ENCODE results near the gene CCNQ.
A peak's percentile ranks its signal among the peaks of the same experiment; 100 is the strongest.

CCNQ gene

DNA sequence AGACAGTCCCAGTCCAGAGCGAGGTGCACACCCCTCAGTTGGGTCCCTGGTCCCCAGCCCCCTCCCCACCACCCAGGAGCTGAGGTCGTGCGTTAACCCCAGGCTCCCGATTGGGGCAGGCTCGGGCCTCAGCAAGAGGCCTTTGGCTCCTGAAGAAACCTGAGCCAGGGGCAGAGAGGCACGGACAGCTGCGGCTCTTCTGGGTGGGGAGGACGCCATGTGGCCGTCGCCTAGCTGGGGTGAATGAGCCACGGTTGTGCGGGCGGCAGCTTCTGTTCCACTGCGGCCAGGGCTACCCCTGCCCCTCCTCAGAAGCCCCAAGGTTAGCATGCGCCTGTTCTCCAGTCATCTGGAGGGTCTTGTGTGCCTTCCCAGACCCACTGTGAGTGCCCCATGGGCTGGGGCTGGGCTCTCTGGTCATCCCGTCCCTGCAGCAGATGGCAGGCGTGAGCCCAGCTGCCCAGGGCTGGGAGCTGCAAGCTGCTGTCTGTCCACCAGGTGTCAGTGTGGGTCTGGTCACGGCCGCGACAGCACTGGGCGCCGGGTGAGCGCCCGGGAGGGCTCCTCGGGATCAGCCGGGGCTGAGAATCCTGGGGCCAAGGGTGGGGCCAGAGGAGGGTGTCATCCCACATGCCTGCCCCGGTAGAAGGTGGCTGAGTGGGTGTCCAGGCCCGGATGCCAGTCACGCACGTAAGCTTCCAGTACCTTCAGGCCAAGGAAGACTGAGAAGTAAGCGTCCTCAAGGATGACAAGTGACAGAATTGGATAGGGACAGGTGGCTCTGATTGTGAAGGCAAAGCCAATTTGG is 59.6 kb downstream of the CCNQ start (continued):
- TF ChIP-seq ZNF18 (tag by site-specific recombination; IDR thresholded peaks at IDR 0.05) (no peak), FEZF1 (tag by site-specific recombination; IDR thresholded peaks at IDR 0.05) (peak; percentile 20; the same call in 1 of the 2 replicates), SETDB1 (IDR thresholded peaks at IDR 0.05; ENCODE audit: insufficient read length, low read length) (no peak)

- ChIA-PET POLR2A (no interaction called here), CTCF (interaction anchor here (0.5 to 3.5 kb wide), 21 partner anchors 10 to 1788 kb away, joined by 3 to 63 read pairs (median 5); no protein-coding TSS in a partner anchor)
- 0 out of 2 replicates have a peak, but pooled peaks have one; percentile 14 for TF ChIP-seq ZBTB17 (tag by site-specific recombination; IDR thresholded peaks at IDR 0.05)
- TF ChIP-seq ZNF354C (tag by site-specific recombination; IDR thresholded peaks at IDR 0.05; ENCODE audit: borderline replicate concordance, low read depth) = no peak
- no peaks in the 10 kb centered on the region for H3K4me1 ChIP-seq (ENCODE audit: control insufficient read depth, insufficient read depth, low read length)
- H3K27ac ChIP-seq (ENCODE audit: extremely low read depth, low read depth, low read length) = no peak overlapping the region
- H3K36me3 ChIP-seq (ENCODE audit: control insufficient read depth in 2 of 2, insufficient read depth in 1 of 2, low read length in 2 of 2) = no peaks in the 10 kb centered on the region
- no peak overlapping the region for H3K4me3 ChIP-seq (ENCODE audit: low read depth, low read length)
- no peaks in the 10 kb centered on the region for H3K9me3 ChIP-seq (ENCODE audit: control insufficient read depth, insufficient read depth, low read depth, low read length)
Measured at GRCh38 chrX:153538424-153538823, 60.5 kb downstream of the CCNQ start.
